Femur (tissue), 1 donor: ENCODE measurements around the gene SHROOM2.

Source experiments
- DNase-seq: peaks from one replicate; pipeline ENCODE4 v3.0.0-alpha.2; 2017

The SHROOM2 gene

DNA sequence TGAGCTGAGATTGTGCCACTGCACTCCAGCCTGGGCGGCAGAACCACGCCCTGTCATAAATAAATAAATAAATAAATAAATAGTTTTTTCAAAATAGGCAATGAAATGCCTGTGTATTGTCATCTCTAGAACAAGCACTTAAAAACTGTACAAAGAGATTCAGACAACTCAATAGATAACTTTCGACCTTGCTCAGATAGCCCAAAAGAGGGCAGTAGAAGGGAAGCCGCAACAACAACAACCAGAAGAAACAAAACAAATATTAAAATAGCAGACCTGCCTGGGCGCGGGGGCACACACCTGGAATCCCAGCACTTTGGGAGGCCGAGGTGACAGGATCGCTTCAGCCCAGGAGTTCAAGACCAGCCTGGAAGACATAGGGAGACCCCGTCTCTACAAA is 171.5 kb downstream of the SHROOM2 start:
- no peak for DNase-seq

DNA sequence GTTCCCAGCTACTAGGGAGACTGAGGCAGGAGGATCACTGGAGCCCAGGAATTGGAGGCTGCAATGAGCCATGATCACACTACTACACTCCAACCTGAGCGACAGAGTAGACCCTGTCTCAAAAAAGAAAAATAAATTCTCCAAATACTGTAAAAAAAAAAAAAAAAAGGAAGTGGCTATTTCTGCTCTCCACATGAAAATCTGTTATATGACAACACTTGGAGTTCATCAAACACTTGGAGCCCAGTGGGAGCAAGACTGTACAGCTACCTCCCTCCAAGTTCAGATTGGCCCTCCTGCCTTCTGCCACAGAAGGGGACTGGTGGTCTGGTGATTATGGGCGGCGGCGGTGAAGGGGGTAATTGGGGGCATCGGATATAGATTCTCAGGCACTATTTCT is 172.0 kb downstream of the SHROOM2 start:
- DNase-seq = no peak

DNA sequence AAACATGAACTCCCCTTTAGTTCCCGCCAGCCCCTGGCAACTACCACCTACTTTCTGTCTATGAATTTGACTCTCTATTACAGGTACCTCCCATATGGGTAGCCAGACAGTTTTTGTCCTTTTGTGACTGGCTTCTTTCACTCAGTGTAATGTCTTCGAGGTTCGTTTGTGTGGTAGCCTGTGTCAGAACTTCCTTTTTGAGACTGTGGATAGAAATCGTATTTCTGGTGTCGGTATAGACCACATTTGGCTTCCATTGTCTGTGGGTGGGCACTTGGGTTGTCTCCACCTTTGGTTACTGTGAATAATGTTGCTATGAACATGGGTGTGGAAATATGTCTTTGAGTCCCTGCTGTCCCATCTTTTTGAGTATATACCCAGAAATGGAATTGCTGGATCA is 175.5 kb downstream of the SHROOM2 start:
- DNase-seq = no peak

DNA sequence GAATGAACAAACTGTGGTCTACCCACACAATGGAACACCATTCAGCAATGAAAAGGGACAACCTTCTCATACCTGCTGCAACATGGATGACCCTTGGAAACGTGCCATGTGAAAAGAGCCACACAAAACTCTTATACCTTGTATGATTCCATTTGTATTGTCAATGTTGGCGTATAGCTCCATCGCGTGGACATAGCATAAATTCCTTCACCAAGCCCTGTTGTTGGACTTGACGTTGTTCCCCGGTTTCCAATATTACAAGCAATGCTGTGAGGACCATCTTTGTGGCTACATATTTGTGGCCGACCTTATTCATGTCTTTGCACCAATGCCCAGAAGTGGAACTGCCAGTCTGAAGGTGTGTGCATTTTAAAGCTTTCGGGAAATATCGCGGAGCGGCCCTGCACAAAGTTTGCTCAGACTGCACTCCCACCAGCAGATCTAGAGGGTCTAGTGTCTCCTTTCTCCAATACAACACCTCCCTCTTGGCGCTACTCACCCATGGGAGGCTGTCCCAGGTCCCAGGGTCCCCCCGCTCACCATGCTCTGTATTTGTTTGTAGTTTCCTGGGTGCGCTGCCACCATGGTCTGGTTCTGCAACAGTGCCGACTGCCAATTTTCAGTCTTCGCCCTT is 180.7 kb downstream of the SHROOM2 start, which contains the start of gene CLDN34:
CLDN34 (plus strand) TSS at position 584 of the 634 bp plus-strand sequence; CDS start at position 584, 0 bp downstream.
- DNase-seq = no peak

DNA sequence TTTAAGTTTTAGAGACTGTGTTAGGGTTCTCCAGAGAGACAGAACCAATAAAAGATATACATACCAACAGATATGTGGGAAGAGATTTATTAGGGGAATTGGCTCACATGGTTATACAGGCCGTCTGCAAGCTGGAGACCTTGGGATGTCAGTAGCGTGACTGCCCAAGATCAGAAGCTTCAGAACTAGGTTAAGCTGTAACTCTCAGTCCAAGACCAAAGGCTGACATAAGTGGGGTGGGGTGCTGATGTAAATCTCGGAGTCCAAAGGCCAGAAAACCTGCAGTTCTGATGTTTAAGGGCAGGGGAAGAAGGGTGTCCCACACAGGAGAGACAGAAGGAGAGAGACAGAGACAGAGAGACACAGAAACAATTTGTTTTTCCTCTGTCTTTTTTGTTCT is 191.4 kb downstream of the SHROOM2 start:
- DNase-seq = no peak

DNA sequence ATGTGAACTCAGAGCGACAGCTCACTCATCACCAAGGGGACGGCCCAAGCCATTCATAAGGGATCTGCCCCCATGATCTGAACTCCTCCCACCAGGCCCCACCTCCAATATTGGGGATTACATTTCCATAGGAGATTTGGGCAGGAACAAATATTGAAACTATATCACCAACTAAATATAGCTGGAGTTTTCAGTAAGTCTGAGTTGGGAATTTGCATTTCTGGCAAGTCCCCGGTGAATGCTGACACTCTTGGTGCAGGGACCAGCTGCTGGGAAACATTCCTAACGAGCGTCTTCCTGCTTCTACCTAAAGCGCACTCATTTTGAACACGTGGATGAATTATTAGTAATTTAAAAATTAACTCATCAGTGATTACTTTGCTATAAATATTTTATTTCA is 194.2 kb downstream of the SHROOM2 start:
- DNase-seq = no peak

DNA sequence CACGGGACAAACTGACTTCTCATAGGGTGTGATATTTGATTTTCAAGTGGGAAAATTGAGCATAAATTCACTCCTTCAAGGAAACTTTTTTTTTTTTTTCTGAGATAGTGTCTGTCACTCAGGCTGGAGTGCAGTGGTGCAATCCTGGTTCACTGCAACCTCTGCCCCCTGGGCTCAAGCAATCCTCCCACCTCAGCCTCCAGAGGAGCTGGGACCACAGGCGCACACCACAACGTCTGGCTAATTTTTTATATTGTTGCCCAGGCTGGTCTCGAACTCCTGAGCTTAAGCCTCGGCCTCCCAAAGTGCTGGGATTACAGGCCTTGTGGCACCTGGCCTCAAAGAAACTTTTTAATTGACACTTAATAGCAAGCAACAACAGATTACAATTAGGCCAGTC is 194.7 kb downstream of the SHROOM2 start:
- no peak for DNase-seq

DNA sequence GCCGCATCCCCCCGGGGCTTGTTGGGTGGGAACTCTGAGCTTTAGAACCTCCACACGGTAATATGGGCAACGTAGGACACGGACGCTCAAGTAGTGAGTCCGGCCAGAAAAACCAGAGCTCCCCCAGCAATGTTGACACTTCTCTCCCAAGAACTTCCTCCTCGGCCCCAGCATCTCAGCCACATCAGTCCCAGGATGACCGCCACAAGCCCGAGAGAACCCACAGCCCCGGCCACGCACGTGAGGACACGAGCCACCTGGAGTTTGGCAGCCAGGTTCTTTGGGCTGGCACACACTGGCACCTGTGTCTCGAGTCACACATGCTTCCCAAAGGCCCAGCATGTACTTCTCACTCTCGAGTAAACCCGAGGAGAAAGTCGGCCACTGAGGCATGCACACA is 197.2 kb downstream of the SHROOM2 start:
- no peak for DNase-seq

DNA sequence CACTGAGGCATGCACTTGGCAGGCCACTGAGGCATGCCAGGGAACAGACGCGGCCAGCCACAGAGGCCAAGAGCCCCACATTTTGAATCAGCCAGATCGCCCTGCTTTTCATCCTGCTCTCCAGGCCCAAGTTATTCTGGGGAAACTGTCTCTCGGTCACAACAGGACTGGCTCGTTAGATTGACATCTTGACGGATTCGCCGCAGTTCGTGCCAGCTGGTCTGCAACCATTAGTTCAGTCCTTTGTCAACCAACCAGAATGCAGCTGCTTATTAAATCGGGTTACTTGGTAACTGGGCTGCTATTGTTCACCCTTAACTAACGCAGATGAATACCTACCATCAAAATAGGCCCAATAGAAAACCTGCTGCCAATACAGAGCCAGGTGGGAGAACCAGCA is 197.6 kb downstream of the SHROOM2 start:
- no peak for DNase-seq

DNA sequence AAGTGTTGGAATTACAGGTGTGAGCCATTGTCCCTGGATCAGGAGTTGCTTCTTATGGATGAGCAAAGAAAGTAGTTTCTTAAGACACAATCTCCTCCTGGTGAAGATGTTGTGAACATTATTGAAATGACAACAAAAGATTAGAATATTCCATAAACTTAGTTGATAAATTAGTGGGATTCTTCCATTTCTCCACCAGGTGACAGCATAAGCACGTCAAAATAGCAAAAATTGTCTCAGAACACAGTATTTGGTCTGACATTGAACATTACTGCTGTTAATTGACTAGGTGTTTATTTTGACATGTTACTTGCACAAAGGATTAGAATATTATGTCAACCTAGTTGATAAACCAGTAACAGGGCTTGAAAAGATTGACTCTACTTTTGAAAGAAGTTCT is 202.5 kb downstream of the SHROOM2 start:
- DNase-seq = no peak

DNA sequence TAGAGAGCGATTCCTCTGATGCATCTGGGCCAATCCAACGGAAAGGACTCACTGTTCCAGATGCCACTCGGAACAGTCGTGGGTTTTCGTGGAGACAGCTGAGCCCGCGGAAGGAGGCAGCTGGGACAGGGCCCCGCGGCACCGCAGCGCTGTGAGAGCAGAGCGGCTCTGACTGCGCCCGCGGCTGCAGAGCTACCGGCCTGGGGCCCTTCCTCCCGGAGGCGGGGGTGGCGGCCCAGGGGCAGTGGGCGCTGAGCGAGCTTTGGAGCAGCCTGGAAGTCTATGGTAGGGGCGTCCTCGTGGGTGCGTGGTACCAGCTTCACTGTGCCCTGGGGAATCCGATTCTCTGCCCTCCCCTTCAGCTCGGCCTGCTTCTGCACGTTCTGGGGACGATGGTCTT is 205.8 kb downstream of the SHROOM2 start:
- DNase-seq = no peak

DNA sequence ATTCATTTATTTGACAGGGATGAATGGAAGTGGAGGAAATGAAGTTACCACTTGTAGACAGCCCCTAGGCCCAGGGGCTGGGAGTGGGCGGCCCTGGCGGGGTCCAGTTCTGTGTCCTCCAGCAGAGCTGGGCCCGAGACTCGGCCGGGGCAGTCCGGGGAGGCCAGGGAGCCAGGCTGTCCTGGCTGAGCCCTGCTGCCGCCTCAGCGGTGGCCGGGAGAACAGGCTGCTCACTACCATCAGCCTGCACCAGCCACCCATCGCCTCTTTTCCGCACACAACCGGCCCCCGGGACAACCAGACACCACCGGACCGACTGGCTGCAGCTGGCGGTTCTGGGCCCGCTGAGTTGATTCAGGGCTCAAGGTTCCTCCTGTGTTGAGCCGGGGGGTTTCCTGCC is 206.5 kb downstream of the SHROOM2 start:
- DNase-seq = no peak

DNA sequence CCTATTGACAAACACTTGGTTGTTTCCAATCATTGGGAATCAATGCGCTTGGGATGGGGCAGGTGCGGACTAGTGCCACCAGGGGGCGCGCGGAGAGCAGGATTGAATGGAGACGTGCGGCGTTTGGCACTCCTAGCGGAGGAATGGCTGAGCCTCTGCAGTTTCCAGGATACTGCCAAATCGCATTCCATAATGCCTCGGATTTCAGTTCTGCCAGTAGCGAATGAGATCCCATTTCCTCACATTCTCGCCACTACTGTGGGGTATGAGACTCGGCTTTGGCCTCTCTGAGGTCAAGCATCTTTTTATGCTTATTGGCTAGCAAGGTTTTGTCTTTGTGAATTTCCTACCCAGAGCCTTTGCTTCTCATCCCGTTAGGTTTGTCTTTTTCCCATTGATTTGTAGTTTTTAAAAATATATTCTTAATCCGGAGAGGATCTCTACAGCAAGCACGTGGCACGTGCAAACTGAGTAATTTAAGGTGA is 209.7 kb downstream of the SHROOM2 start:
- DNase-seq = peak; percentile 84

DNA sequence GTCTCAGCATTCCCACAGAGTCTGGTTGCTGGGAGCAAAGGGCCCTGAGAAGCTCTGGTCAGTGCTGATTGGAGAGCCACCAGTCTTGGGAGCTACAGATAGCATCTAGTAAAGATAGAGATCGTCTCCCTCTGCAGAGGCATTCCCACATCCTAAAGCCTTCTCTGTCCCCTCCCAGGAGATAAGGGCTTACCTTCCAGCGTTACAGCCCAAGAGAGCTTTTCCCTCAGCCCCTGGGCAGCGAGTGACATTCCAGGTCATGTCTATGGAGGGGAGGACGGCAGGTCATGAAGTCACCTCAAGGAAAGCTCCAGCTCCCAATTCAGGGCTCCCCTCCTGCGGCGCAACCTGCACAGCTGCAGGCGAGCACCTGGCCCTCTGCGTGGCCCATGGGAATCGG is 210.8 kb downstream of the SHROOM2 start:
- DNase-seq = no peak

DNA sequence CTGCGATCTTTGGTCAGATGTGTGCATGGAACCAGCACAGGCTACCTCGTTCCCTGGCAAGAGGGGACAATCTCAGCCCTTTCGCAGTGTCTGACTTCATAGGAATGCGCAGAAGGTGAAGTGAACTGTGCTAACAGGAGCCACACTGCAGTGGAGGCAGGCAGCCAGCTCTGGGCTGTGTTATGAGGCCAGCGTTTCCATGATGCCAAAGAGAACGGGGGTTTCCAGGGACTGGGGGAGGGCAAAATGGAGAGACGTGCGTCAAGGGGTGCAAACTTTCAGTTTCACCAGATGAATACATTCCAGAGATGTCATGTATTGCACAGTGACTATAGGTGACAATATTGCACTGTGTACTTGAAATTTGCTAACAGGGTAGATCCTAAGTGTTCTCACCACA is 211.3 kb downstream of the SHROOM2 start:
- no peak for DNase-seq
